K562 (cell line): ENCODE measurements around the gene NAP1L1. TPM values are rescaled to one million over a fixed set of nuclear protein-coding genes. Genes with fewer than 3 reads are reported as not detected.

Source experiments
- BRD9 ChIP-seq: fragments of 450-650 bp; IDR thresholded peaks from 2 replicates; pipeline ENCODE4 v1.6.1; 2018; ENCODE audit warnings: low read depth; ENCODE audit not compliant: partially characterized antibody
- CBFA2T3 ChIP-seq: fragments of 450-650 bp; IDR thresholded peaks from 2 replicates; pipeline ENCODE4 v1.6.1; 2017
- DIDO1 ChIP-seq: fragments of 450-650 bp; IDR thresholded peaks from 2 replicates; pipeline ENCODE4 v1.6.1; 2016; ENCODE audit warnings: low read depth, missing biosample characterization, missing genetic modification characterization
- E2F4 ChIP-seq: sonication (generic); formaldehyde crosslinking; IDR thresholded peaks from 2 replicates; pipeline ENCODE4 v1.8.0; 2022; ENCODE audit warnings: mild to moderate bottlenecking, low read depth, missing genetic modification reagents
- KDM2B ChIP-seq: fragments of 250-450 bp; sonication (Bioruptor Pico); IDR thresholded peaks from 2 replicates; pipeline ENCODE4 v1.8.0; 2021; ENCODE audit warnings: mild to moderate bottlenecking, moderate library complexity
- PRMT5 ChIP-seq: sonication (generic); formaldehyde crosslinking; IDR thresholded peaks from 2 replicates; pipeline ENCODE4 v1.5.0; 2020; ENCODE audit warnings: missing genetic modification reagents
- PTRF ChIP-seq: fragments of 450-650 bp; IDR thresholded peaks from 2 replicates; pipeline ENCODE4 v1.6.1; 2016; ENCODE audit warnings: mild to moderate bottlenecking, missing genetic modification characterization, missing compliant biosample characterization
- RBFOX2 ChIP-seq: fragments of 200-400 bp; formaldehyde crosslinking; IDR thresholded peaks from 2 replicates; pipeline ENCODE4 v1.6.1; 2017; ENCODE audit warnings: low read depth, mild to moderate bottlenecking, low read length, moderate library complexity
- ZNF444 ChIP-seq: fragments of 250-450 bp; sonication (Bioruptor Pico); IDR thresholded peaks from 2 replicates; pipeline ENCODE4 v1.4.0; 2020; ENCODE audit warnings: mild to moderate bottlenecking, moderate library complexity
- ZNF584 ChIP-seq: fragments of 200-800 bp; sonication (Bioruptor generic); IDR thresholded peaks from 2 replicates; pipeline ENCODE4 v1.6.1; 2016; ENCODE audit warnings: low read depth, mild to moderate bottlenecking, missing genetic modification characterization, missing compliant biosample characterization
- polyA plus RNA-seq, 8 experiments: library from polyadenylated mRNA; depleted of rRNA in 4 of 8; stranded (reverse) in 5 of 8; unstranded in 3 of 8; fragments of >200 nt; fragmentation: Nextera tagmentation in 2 of 8; fragmentation: Illumina TruSeq in 1 of 8; extraction: Ambion mirVana in 2 of 8; extraction: Trizol in 1 of 8; gene quantifications; 2 replicates each; pipeline versions ENCODE4 v1.2.1 to v1.2.3, GENCODE V29; 2011 to 2014; ENCODE audit warnings: inconsistent platforms in 1 of 8, missing spikeins in 1 of 8
- total RNA-seq, 7 experiments: library from RNA; depleted of rRNA in 6 of 7; stranded (reverse); fragments of >200 nt in 6 of 7; fragmentation: Illumina TruSeq in 2 of 7; extraction: Trizol in 2 of 7; gene quantifications; 2 replicates each; pipeline versions ENCODE4 v1.2.1 to v1.2.3, GENCODE V29; 2011 to 2021; ENCODE audit warnings: low replicate concordance in 1 of 7
- TF ChIP-seq, protein P1 (sequence below): IDR thresholded peaks from 3 replicates; pipeline ENCODE4 v1.6.1; 2011; ENCODE audit warnings: borderline replicate concordance, mild to moderate bottlenecking, moderate library complexity; ENCODE audit not compliant: insufficient read length; ENCODE audit errors: extremely low read depth
- TF ChIP-seq, protein P2 (sequence below): sonication (generic); formaldehyde crosslinking; IDR thresholded peaks from 2 replicates; pipeline ENCODE4 v1.8.0; 2022; ENCODE audit warnings: missing genetic modification reagents, mild to moderate bottlenecking, borderline replicate concordance
- TF ChIP-seq, protein P3 (sequence below), 2 experiments: fragments of 450-650 bp; conservative IDR thresholded peaks; 2 replicates each; pipeline ENCODE4 v1.6.1; 2017; ENCODE audit warnings: mild to moderate bottlenecking in 2 of 2, moderate library complexity in 2 of 2
- TF ChIP-seq, protein P4 (sequence below): fragments of 200-800 bp; sonication (Bioruptor generic); IDR thresholded peaks from 2 replicates; pipeline ENCODE4 v1.6.1; 2016; ENCODE audit warnings: missing genetic modification characterization, missing compliant biosample characterization

The NAP1L1 gene
- total and polyA plus RNA-seq, 9 of the 15 experiments (the other 6 are each of a cell fraction or from before 2014, with no cell fraction given), result 287 to 747 (median 450) TPM

- TF ChIP-seq, protein P1, sequence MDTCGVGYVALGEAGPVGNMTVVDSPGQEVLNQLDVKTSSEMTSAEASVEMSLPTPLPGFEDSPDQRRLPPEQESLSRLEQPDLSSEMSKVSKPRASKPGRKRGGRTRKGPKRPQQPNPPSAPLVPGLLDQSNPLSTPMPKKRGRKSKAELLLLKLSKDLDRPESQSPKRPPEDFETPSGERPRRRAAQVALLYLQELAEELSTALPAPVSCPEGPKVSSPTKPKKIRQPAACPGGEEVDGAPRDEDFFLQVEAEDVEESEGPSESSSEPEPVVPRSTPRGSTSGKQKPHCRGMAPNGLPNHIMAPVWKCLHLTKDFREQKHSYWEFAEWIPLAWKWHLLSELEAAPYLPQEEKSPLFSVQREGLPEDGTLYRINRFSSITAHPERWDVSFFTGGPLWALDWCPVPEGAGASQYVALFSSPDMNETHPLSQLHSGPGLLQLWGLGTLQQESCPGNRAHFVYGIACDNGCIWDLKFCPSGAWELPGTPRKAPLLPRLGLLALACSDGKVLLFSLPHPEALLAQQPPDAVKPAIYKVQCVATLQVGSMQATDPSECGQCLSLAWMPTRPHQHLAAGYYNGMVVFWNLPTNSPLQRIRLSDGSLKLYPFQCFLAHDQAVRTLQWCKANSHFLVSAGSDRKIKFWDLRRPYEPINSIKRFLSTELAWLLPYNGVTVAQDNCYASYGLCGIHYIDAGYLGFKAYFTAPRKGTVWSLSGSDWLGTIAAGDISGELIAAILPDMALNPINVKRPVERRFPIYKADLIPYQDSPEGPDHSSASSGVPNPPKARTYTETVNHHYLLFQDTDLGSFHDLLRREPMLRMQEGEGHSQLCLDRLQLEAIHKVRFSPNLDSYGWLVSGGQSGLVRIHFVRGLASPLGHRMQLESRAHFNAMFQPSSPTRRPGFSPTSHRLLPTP, result no peak
- TF ChIP-seq, protein P2, sequence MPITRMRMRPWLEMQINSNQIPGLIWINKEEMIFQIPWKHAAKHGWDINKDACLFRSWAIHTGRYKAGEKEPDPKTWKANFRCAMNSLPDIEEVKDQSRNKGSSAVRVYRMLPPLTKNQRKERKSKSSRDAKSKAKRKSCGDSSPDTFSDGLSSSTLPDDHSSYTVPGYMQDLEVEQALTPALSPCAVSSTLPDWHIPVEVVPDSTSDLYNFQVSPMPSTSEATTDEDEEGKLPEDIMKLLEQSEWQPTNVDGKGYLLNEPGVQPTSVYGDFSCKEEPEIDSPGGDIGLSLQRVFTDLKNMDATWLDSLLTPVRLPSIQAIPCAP (CRISPR knock-in tag), result no peak
- TF ChIP-seq E2F4 (CRISPR knock-in tag) (no peak), PTRF (tag) (no peak), PRMT5 (no peak), CBFA2T3 (peak; percentile 83), KDM2B (CRISPR knock-in tag) (no peak), DIDO1 (no peak), BRD9 (no peak), ZNF444 (no peak), RBFOX2 (no peak), ZNF584 (no peak)
- TF ChIP-seq, protein P3, sequence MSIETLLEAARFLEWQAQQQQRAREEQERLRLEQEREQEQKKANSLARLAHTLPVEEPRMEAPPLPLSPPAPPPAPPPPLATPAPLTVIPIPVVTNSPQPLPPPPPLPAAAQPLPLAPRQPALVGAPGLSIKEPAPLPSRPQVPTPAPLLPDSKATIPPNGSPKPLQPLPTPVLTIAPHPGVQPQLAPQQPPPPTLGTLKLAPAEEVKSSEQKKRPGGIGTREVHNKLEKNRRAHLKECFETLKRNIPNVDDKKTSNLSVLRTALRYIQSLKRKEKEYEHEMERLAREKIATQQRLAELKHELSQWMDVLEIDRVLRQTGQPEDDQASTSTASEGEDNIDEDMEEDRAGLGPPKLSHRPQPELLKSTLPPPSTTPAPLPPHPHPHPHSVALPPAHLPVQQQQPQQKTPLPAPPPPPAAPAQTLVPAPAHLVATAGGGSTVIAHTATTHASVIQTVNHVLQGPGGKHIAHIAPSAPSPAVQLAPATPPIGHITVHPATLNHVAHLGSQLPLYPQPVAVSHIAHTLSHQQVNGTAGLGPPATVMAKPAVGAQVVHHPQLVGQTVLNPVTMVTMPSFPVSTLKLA (conservative IDR thresholded peaks at IDR 0.05), result no peak
- TF ChIP-seq, protein P4, sequence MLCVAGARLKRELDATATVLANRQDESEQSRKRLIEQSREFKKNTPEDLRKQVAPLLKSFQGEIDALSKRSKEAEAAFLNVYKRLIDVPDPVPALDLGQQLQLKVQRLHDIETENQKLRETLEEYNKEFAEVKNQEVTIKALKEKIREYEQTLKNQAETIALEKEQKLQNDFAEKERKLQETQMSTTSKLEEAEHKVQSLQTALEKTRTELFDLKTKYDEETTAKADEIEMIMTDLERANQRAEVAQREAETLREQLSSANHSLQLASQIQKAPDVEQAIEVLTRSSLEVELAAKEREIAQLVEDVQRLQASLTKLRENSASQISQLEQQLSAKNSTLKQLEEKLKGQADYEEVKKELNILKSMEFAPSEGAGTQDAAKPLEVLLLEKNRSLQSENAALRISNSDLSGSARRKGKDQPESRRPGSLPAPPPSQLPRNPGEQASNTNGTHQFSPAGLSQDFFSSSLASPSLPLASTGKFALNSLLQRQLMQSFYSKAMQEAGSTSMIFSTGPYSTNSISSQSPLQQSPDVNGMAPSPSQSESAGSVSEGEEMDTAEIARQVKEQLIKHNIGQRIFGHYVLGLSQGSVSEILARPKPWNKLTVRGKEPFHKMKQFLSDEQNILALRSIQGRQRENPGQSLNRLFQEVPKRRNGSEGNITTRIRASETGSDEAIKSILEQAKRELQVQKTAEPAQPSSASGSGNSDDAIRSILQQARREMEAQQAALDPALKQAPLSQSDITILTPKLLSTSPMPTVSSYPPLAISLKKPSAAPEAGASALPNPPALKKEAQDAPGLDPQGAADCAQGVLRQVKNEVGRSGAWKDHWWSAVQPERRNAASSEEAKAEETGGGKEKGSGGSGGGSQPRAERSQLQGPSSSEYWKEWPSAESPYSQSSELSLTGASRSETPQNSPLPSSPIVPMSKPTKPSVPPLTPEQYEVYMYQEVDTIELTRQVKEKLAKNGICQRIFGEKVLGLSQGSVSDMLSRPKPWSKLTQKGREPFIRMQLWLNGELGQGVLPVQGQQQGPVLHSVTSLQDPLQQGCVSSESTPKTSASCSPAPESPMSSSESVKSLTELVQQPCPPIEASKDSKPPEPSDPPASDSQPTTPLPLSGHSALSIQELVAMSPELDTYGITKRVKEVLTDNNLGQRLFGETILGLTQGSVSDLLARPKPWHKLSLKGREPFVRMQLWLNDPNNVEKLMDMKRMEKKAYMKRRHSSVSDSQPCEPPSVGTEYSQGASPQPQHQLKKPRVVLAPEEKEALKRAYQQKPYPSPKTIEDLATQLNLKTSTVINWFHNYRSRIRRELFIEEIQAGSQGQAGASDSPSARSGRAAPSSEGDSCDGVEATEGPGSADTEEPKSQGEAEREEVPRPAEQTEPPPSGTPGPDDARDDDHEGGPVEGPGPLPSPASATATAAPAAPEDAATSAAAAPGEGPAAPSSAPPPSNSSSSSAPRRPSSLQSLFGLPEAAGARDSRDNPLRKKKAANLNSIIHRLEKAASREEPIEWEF (CRISPR knock-in tag), result no peak
Measured at GRCh38 chr12:76033081-76034011, 51.1 kb downstream of the NAP1L1 start (continued).
